Measurements from ENCODE around the gene ZC2HC1B. TPM values are rescaled to one million over a fixed set of nuclear protein-coding genes. Genes with fewer than 3 reads are reported as not detected.

ZC2HC1B gene
- polyA plus RNA-seq, 1 of the 3 experiments (the other 2 are of a cell fraction): not detected

DNA sequence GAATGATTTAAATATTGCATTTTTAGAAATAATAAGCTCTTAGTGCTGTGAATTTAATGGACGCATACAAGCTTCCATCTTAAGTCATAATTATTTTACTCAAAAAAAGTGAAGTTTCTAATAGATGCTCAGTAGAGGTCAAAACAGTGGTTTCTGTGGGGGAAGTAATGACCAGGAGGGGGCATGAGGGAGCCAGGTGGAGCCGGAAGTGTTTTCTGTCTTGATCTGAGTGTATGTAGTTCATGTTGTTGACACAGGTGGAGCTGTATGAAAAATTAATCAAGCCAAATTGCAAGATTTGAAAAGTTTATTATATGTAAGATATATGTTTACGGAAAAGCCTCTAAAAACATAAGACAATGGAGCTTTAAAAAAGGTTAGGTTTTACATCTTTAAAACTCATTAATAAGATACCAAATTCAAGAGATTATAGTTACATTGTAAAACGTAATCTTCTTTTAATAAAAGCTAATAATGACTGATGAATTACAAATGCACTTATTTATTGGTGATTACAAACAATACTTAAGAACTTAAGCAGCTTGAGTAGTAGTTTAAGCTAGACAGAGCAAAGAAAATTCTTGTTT, 75.8 kb downstream of the ZC2HC1B start:
- WGBS (ENCODE audit: low lambda C conversion rate): 58% methylated on average over 4 of the region's 4 CpGs
- Histone ChIP-seq H3K9me2 (no peaks in the 10 kb centered on the region), H3K9me3 (no peaks in the 10 kb centered on the region), H3K27me3 (ENCODE audit: insufficient read depth) (no peaks in the 10 kb centered on the region), H3K4me3 (ENCODE audit: low read depth in 2 of 2, low read length in 1 of 2) (no peak overlapping the region), H3K79me2 (ENCODE audit: insufficient read depth) (no peaks in the 10 kb centered on the region), H3K36me3 (replicated peaks in 1 of 2; ENCODE audit: control insufficient read depth in 1 of 2, insufficient read depth in 2 of 2, low read length in 1 of 2) (no peaks in the 10 kb centered on the region), H3F3A (replicated peaks; ENCODE audit: insufficient read depth) (no peaks in the 10 kb centered on the region), H3K4me2 (no peak overlapping the region), H4K20me1 (ENCODE audit: insufficient read depth) (no peaks in the 10 kb centered on the region), H3K9ac (no peak overlapping the region), H3K27ac (ENCODE audit: low read depth in 2 of 2, low read length in 1 of 2) (no peak overlapping the region), H3K4me1 (ENCODE audit: control insufficient read depth in 1 of 2, insufficient read depth in 2 of 2, low read depth in 1 of 2, low read length in 1 of 2) (no peaks in the 10 kb centered on the region), H2AFZ (ENCODE audit: low read depth) (no peak overlapping the region)
- ChIA-PET POLR2A (no interaction called here), CTCF (interaction anchor here (0.6 to 3.7 kb wide), 20 partner anchors 8 to 402 kb away, joined by 3 to 36 read pairs (median 4); partner anchors contain the start of gene PLAGL1)
- TF ChIP-seq TAF1 (IDR thresholded peaks at IDR 0.05; ENCODE audit: borderline replicate concordance, low read depth, low read length) (no peak), EZH2phosphoT487 (IDR thresholded peaks at IDR 0.05; ENCODE audit: borderline replicate concordance, low read depth) (no peak), FOXM1 (IDR thresholded peaks at IDR 0.05; ENCODE audit: low read depth) (no peak), SMC3 (IDR thresholded peaks at IDR 0.05; ENCODE audit: low read depth, low read length) (peak; percentile 38), GATA2 (CRISPR knock-in tag; IDR thresholded peaks at IDR 0.05) (no peak), RAD21 (IDR thresholded peaks at IDR 0.05; ENCODE audit: low read length) (peak; percentile 48)
- TF ChIP-seq, protein P1, sequence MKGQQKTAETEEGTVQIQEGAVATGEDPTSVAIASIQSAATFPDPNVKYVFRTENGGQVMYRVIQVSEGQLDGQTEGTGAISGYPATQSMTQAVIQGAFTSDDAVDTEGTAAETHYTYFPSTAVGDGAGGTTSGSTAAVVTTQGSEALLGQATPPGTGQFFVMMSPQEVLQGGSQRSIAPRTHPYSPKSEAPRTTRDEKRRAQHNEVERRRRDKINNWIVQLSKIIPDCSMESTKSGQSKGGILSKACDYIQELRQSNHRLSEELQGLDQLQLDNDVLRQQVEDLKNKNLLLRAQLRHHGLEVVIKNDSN (IDR thresholded peaks at IDR 0.05; ENCODE audit: borderline replicate concordance, low read depth): no peak
- TF ChIP-seq, protein P2, sequence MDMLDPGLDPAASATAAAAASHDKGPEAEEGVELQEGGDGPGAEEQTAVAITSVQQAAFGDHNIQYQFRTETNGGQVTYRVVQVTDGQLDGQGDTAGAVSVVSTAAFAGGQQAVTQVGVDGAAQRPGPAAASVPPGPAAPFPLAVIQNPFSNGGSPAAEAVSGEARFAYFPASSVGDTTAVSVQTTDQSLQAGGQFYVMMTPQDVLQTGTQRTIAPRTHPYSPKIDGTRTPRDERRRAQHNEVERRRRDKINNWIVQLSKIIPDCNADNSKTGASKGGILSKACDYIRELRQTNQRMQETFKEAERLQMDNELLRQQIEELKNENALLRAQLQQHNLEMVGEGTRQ (IDR thresholded peaks at IDR 0.05; ENCODE audit: borderline replicate concordance, low read depth, low read length): no peak
- TF ChIP-seq, protein P3, sequence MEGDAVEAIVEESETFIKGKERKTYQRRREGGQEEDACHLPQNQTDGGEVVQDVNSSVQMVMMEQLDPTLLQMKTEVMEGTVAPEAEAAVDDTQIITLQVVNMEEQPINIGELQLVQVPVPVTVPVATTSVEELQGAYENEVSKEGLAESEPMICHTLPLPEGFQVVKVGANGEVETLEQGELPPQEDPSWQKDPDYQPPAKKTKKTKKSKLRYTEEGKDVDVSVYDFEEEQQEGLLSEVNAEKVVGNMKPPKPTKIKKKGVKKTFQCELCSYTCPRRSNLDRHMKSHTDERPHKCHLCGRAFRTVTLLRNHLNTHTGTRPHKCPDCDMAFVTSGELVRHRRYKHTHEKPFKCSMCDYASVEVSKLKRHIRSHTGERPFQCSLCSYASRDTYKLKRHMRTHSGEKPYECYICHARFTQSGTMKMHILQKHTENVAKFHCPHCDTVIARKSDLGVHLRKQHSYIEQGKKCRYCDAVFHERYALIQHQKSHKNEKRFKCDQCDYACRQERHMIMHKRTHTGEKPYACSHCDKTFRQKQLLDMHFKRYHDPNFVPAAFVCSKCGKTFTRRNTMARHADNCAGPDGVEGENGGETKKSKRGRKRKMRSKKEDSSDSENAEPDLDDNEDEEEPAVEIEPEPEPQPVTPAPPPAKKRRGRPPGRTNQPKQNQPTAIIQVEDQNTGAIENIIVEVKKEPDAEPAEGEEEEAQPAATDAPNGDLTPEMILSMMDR (IDR thresholded peaks at IDR 0.05): peak; percentile 65
- TF ChIP-seq, protein P4, sequence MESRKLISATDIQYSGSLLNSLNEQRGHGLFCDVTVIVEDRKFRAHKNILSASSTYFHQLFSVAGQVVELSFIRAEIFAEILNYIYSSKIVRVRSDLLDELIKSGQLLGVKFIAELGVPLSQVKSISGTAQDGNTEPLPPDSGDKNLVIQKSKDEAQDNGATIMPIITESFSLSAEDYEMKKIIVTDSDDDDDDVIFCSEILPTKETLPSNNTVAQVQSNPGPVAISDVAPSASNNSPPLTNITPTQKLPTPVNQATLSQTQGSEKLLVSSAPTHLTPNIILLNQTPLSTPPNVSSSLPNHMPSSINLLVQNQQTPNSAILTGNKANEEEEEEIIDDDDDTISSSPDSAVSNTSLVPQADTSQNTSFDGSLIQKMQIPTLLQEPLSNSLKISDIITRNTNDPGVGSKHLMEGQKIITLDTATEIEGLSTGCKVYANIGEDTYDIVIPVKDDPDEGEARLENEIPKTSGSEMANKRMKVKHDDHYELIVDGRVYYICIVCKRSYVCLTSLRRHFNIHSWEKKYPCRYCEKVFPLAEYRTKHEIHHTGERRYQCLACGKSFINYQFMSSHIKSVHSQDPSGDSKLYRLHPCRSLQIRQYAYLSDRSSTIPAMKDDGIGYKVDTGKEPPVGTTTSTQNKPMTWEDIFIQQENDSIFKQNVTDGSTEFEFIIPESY (IDR thresholded peaks at IDR 0.05; ENCODE audit: borderline replicate concordance, low read depth): no peak
- DNase-seq: peak; percentile 63
